GM12875 (cell line): ENCODE measurements around the gene HPD.

ENCODE experiments used
- H3K4me3 ChIP-seq: one replicate; pipeline ENCODE4 v1.5.1; 2011; ENCODE audit warnings: low read depth, low read length, control low read depth
- TF ChIP-seq, protein P1 (sequence below): IDR thresholded peaks from 2 replicates; pipeline ENCODE4 v1.5.1; 2011; ENCODE audit warnings: low read depth, mild to moderate bottlenecking, control low read depth, inconsistent platforms, low read length, moderate library complexity, borderline replicate concordance; ENCODE audit not compliant: insufficient read depth

Gene HPD

DNA sequence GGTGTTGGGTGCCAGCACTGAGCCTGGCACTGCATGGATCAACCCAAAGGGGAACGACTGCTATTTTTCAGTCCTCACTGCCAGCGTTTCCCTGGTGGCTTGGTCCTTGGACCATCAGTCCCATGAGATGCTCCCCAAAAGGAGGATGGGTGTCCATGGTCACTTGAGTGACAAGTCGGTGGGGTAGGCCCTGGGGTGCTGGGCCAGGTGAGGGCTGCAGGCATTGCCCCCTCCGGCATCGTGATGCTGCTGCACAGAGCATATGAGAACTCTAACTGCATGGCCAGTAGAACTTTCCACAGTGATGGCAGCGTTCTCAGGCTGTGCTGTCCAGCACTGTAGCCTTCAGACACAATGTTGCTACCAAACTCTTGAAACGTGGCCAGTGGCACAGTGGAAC is 38.6 kb downstream of the HPD start:
- H3K4me3 ChIP-seq: no peak overlapping the region
- TF ChIP-seq, protein P1, sequence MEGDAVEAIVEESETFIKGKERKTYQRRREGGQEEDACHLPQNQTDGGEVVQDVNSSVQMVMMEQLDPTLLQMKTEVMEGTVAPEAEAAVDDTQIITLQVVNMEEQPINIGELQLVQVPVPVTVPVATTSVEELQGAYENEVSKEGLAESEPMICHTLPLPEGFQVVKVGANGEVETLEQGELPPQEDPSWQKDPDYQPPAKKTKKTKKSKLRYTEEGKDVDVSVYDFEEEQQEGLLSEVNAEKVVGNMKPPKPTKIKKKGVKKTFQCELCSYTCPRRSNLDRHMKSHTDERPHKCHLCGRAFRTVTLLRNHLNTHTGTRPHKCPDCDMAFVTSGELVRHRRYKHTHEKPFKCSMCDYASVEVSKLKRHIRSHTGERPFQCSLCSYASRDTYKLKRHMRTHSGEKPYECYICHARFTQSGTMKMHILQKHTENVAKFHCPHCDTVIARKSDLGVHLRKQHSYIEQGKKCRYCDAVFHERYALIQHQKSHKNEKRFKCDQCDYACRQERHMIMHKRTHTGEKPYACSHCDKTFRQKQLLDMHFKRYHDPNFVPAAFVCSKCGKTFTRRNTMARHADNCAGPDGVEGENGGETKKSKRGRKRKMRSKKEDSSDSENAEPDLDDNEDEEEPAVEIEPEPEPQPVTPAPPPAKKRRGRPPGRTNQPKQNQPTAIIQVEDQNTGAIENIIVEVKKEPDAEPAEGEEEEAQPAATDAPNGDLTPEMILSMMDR: no peak

DNA sequence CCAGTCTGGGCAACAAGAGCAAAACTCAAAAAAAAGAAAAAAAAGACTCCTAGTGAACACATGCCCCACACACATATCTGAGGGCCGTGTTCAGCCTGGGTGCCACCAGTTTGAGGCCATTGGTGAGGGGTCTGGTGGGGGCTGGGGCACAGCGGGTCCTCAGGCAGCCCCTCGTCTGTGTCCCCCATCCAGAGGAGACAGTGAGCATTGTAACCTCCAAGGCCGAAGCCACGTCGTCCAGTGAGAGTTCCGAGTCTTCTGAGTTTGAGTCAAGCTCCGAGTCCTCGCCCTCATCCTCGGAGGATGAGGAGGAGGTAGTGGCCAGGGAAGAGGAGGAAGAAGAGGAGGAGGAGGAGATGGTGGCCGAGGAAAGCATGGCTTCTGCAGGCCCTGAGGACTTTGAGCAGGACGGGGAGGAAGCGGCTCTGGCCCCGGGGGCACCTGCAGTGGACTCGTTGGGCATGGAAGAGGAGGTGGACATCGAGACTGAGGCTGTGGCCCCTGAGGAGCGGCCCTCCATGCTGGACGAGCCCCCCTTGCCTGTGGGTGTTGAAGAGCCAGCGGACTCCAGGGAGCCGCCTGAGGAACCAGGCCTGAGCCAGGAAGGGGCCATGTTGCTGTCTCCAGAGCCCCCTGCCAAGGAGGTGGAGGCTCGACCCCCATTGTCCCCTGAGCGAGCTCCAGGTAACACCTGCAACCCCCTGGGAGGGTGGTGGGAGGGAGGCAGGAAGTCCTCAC is 39.3 kb downstream of the HPD start:
- TF ChIP-seq, protein P1: no peak

DNA sequence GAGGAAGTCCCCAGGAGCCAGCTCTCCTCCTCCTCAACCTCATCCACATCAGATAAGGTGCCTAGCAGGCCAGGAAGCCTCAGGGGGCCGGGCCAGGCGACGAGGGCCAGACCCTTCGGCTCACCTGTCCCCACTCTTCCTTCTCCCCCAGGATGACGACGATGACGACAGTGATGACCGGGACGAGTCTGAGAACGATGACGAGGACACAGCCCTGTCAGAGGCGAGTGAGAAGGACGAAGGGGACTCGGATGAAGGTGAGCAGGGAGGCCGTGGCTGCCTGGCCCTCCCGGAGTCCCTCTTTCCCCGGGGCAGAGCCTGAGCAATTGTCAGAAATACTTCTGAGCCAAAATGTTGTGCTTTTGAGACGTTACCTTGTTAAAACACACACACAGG is 41.0 kb downstream of the HPD start:
- no peak overlapping the region for H3K4me3 ChIP-seq

More for the DNA sequence above, 39.3 kb downstream of the HPD start:
- no peak overlapping the region for H3K4me3 ChIP-seq

GRCh38 chr12:121816925-121817647 is 41.6 kb downstream of the HPD start:
- no peak overlapping the region for H3K4me3 ChIP-seq
- TF ChIP-seq, protein P1: no peak

More for the DNA sequence above, 41.0 kb downstream of the HPD start:
- TF ChIP-seq, protein P1: no peak

- no peak overlapping the region for H3K4me3 ChIP-seq
- TF ChIP-seq, protein P1: no peak
Measured at GRCh38 chr12:121815263-121815662, 43.4 kb downstream of the HPD start.

GRCh38 chr12:121814429-121815119 is 44.1 kb downstream of the HPD start:
- TF ChIP-seq, protein P1: no peak
- H3K4me3 ChIP-seq: no peak overlapping the region

DNA sequence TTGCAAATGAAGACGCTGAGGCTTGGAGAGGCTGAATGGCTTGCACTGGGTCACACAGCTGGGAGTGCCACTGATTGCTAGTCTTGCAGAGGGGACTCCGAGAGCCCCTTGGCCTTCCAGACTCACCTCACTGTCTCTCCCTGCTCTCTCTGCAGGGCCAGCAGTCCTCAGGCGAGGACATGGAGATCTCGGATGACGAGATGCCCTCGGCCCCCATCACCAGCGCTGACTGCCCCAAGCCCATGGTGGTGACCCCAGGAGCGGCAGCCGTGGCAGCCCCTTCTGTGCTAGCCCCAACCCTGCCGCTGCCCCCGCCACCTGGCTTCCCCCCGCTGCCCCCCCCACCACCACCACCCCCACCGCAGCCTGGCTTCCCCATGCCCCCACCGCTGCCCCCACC is 44.7 kb downstream of the HPD start:
- TF ChIP-seq, protein P1: no peak
- H3K4me3 ChIP-seq: no peak overlapping the region
